VCaP (cell line): ENCODE results near the gene NPC1.

Source experiments
- H3K27ac ChIP-seq: fragments of 450-650 bp; 2 replicates; pipeline ENCODE4 v1.5.1; 2017
- CTCF ChIP-seq: fragments of 450-650 bp; conservative IDR thresholded peaks from 2 replicates; pipeline ENCODE4 v1.5.1; 2017; ENCODE audit warnings: mild to moderate bottlenecking, moderate library complexity

NPC1 gene

GRCh38 chr18:23494992-23495391 is 91.3 kb downstream of the NPC1 start:
- peak overlapping the region; percentile 92 for H3K27ac ChIP-seq
- TF ChIP-seq CTCF = no peak

GRCh38 chr18:23493654-23494053 is 92.7 kb downstream of the NPC1 start:
- no peak for TF ChIP-seq CTCF

GRCh38 chr18:23489586-23489985 is 96.7 kb downstream of the NPC1 start:
- peak overlapping the region; percentile 85; the same call in 1 of the 2 replicates for H3K27ac ChIP-seq

More at GRCh38 chr18:23493654-23494053, 92.7 kb downstream of the NPC1 start:
- peak overlapping the region; percentile 92; the same call in 1 of the 2 replicates for H3K27ac ChIP-seq

- TF ChIP-seq CTCF = no peak
- H3K27ac ChIP-seq = peak overlapping the region; percentile 85
Observed at GRCh38 chr18:23487738-23488570, 98.4 kb downstream of the NPC1 start.

GRCh38 chr18:23485386-23485785 is 100.9 kb downstream of the NPC1 start:
- no peak for TF ChIP-seq CTCF
- no peak overlapping the region for H3K27ac ChIP-seq

GRCh38 chr18:23484561-23485182 is 101.6 kb downstream of the NPC1 start:
- H3K27ac ChIP-seq = no peak overlapping the region
- TF ChIP-seq CTCF = no peak
